Colonic mucosa (tissue), 4 donors: ENCODE data around the gene SFMBT1. TPM values are rescaled to one million over a fixed set of nuclear protein-coding genes. Genes with fewer than 3 reads are reported as not detected.

Experiments
- DNase-seq: peaks from one replicate; pipeline ENCODE4 v3.0.0-alpha.2; 2020
- H3K27ac ChIP-seq: fragments of 200-600 bp; one replicate; pipeline ENCODE4 v1.8.0; 2021
- H3K27me3 ChIP-seq: fragments of 200-600 bp; one replicate; pipeline ENCODE4 v1.8.0; 2021
- H3K36me3 ChIP-seq: fragments of 200-600 bp; one replicate; pipeline ENCODE4 v1.8.0; 2021
- H3K4me1 ChIP-seq: fragments of 200-600 bp; one replicate; pipeline ENCODE4 v1.8.0; 2021; ENCODE audit warnings: mild to moderate bottlenecking
- H3K4me3 ChIP-seq: fragments of 200-600 bp; one replicate; pipeline ENCODE4 v1.8.0; 2021
- H3K9ac ChIP-seq, 2 donors: one replicate each; pipeline ENCODE4 v1.7.0; 2013; ENCODE audit warnings: control low read depth in 2 of 2, low read depth in 2 of 2, low read length in 2 of 2
- H3K9me3 ChIP-seq: fragments of 200-600 bp; one replicate; pipeline ENCODE4 v1.8.0; 2021
- intact Hi-C: fragments of 100-400 bp; cut with DNase I; formaldehyde crosslinking; loops from one replicate; pipeline ENCODE4 v1.14.1; 2022
- total RNA-seq, 2 donors: library from RNA; stranded (reverse); fragmentation: NEBNext Ultra II Directional in 1 of 2; extraction: Animal tissue kit (Norgen Biotek cat#: 25700) in 1 of 2; gene quantifications; one replicate each; pipeline ENCODE4 v1.2.1, GENCODE V29; 2021
- TF ChIP-seq, protein P1 (sequence below): fragments of 200-600 bp; IDR thresholded peaks from one replicate; pipeline ENCODE4 v1.8.0; 2022; ENCODE audit warnings: antibody characterized with exemption, mild to moderate bottlenecking
- donor health status: healthy.
- donor health status: DM: no; HTN: no; CAD: no.
- donor health status: DM: no; HTN: no; CAD: no.

The SFMBT1 gene
- total RNA-seq, 2 donors from 2014 or later: 19.4 to 30.8 TPM

DNA sequence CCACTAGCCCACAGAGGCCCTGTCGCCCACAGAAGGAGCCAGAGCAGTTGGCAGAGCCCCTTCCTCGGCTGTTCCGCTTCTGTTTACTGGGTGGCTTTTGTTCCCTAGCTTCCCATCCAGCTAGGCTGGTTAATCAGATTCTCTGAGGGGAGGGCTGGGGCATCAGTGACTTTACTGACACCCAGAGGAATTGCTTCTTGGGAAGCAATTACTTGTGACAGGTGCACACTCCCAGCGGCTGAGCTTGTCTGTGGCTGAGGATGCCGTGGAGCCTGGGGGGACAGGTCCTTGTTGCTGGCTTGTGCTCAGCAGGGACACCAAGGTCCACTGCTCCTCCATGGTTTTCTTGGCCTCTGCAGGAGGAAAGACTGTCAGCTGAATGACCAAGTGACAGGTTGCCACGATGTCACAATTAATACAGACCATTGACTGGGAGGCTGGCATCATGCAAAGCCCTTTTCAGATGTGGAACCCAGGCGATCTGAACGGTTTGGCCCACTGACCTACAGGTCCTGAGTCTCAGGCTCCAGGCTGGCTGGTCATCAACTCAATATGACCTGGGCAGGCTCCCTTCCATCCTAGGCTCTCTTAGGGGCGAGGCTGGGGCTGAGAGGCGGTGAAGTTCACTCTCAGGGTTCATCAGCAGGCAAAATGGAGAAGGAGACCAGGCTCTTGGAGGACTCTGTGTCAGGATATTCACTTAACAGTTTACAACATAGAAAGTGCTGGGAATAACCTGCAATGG lies 31.8 kb upstream of the SFMBT1 start:
- no peaks in the 10 kb centered on the region for H3K9me3 ChIP-seq
- H3K27me3 ChIP-seq: no peaks in the 10 kb centered on the region
- no peaks in the 10 kb centered on the region for H3K4me1 ChIP-seq
- H3K9ac ChIP-seq: no peak overlapping the region
- no peak for DNase-seq
- H3K36me3 ChIP-seq: no peaks in the 10 kb centered on the region
- TF ChIP-seq, protein P1, sequence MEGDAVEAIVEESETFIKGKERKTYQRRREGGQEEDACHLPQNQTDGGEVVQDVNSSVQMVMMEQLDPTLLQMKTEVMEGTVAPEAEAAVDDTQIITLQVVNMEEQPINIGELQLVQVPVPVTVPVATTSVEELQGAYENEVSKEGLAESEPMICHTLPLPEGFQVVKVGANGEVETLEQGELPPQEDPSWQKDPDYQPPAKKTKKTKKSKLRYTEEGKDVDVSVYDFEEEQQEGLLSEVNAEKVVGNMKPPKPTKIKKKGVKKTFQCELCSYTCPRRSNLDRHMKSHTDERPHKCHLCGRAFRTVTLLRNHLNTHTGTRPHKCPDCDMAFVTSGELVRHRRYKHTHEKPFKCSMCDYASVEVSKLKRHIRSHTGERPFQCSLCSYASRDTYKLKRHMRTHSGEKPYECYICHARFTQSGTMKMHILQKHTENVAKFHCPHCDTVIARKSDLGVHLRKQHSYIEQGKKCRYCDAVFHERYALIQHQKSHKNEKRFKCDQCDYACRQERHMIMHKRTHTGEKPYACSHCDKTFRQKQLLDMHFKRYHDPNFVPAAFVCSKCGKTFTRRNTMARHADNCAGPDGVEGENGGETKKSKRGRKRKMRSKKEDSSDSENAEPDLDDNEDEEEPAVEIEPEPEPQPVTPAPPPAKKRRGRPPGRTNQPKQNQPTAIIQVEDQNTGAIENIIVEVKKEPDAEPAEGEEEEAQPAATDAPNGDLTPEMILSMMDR: no peak
- H3K4me3 ChIP-seq: no peak overlapping the region
- intact Hi-C loops: loop anchor here (10.0 kb wide), 2 partner anchors 223 to 333 kb away; no protein-coding TSS in a partner anchor
- no peak overlapping the region for H3K27ac ChIP-seq

DNA sequence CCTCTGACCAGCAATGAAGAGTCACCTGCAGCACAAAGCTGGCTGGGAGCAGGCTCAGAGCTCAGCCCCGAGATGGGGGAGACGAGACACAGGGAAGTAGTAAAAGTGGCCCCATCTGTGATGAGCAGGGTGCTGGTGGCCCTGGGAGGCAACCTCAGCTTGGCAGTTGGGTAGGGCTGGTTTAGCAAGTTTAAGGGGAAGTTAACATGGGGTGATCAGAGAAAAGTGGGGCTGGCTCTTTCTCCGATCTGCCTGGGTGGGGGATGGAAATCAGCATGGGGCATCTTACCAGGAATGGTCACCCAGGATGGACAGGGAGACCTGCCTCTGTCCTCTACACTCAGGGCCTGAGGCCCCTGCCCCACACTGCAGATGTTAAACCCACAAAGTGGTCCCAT lies 29.9 kb upstream of the SFMBT1 start:
- intact Hi-C loops: loop anchor here (10.0 kb wide), 2 partner anchors 221 to 331 kb away; no protein-coding TSS in a partner anchor
- no peak for DNase-seq

DNA sequence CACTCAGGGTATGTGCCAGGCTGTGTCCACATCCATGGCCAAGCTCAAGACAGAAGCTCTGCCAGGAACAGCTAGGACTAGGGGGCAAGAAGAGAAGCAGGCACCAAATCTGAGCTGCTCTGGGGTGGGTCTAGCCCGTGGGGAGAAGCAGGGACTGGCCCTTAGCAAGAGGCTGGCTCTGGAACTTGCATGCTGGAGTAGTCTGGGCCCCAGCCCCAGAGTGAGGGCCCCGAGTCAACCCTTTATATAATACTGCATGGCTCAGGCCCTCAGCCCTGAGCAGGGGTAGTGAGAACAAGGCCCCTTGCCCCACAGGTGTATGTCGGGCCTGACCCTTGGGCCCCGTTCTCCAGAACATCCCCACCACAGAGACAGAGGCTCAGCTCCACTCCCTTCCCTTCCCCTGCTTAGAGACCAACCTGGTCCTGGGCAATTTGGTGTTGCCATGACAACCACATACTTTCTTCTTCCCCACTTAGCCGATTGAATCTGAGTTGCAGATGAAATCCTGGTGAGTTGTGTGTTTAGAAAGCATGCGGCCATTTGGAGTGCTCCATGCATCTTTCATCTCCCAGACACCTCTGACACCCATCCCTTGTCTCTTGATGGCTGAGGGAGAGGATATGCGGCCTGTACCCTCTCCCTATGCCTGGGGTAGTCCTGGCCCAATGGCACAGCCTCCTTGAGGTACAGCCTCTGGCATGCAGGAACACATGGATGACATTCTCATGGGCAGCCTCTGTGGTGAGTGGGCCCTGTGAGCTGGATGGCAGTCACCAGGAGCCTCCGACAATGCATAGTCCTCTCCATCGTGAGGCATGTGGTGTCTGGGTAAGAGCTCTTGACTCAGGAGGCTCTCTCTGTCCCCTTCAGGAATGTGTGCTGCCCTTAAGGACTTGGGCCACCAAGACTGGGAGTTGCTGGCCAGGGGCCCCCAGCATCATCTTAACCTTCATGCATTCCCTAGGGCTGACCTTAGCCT lies 29.2 kb upstream of the SFMBT1 start:
- no peak for DNase-seq
- Histone ChIP-seq H3K27me3 (no peaks in the 10 kb centered on the region), H3K4me3 (no peak overlapping the region), H3K36me3 (no peaks in the 10 kb centered on the region), H3K9me3 (no peaks in the 10 kb centered on the region), H3K27ac (no peak overlapping the region), H3K9ac (no peak overlapping the region), H3K4me1 (peaks cover 4% of the 10 kb centered on the region)
- intact Hi-C loops: loop anchor here (10.0 kb wide), 2 partner anchors 220 to 330 kb away; no protein-coding TSS in a partner anchor
- TF ChIP-seq, protein P1: no peak

More for the DNA sequence above, 29.9 kb upstream of the SFMBT1 start:
- Histone ChIP-seq H3K9ac (no peak overlapping the region), H3K36me3 (no peaks in the 10 kb centered on the region), H3K27ac (no peak overlapping the region), H3K4me3 (no peak overlapping the region), H3K27me3 (no peaks in the 10 kb centered on the region), H3K4me1 (peaks cover 4% of the 10 kb centered on the region), H3K9me3 (no peaks in the 10 kb centered on the region)
- TF ChIP-seq, protein P1: no peak

DNA sequence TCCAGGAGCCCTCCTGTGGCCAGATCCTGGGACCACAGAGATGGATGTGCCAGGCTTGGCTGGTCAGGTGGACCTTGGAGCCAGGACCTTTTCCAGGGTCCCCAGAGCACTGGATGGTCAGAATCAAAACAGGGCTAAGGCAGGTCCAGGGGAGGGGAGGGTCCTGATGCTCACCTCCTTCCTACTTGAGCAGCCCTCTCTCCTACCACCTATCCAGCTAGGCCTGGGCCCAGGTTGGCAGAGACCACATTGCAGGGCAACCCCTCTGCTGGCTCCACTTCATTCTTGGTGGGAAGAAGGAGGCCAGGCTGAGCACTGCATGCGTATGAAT lies 28.5 kb upstream of the SFMBT1 start:
- Histone ChIP-seq H3K27ac (no peak overlapping the region), H3K9ac (no peak overlapping the region), H3K36me3 (no peaks in the 10 kb centered on the region), H3K9me3 (no peaks in the 10 kb centered on the region), H3K4me1 (peaks cover 4% of the 10 kb centered on the region), H3K27me3 (no peaks in the 10 kb centered on the region), H3K4me3 (no peak overlapping the region)
- TF ChIP-seq, protein P1: no peak
- intact Hi-C loops: loop anchor here (10.0 kb wide), 2 partner anchors 220 to 330 kb away; no protein-coding TSS in a partner anchor
- no peak for DNase-seq
